Immature natural killer cell (primary cell): ENCODE data around the gene ADCY2. TPM values are rescaled to one million over a fixed set of nuclear protein-coding genes. Genes with fewer than 3 reads are reported as not detected.

Source experiments
- DNase-seq, 3 donors: peaks; one replicate each; pipeline ENCODE4 v3.0.0; 2022; ENCODE audit warnings: mixed read lengths in 1 of 3
- H3K27ac Mint-ChIP-seq, 6 donors: one replicate each; pipeline ENCODE4 v1.8.0; 2020; ENCODE audit warnings: mixed read lengths in 6 of 6, mild to moderate bottlenecking in 5 of 6, inconsistent platforms in 4 of 6, moderate library complexity in 3 of 6
- H3K27me3 Mint-ChIP-seq, 3 donors: one replicate each; pipeline ENCODE4 v1.8.0; 2020 to 2021; ENCODE audit warnings: low read depth in 3 of 3, mild to moderate bottlenecking in 3 of 3, mixed read lengths in 3 of 3, moderate library complexity in 3 of 3, inconsistent platforms in 1 of 3
- H3K36me3 Mint-ChIP-seq, 3 donors: one replicate each; pipeline ENCODE4 v1.8.0; 2020; ENCODE audit warnings: mixed read lengths in 3 of 3, inconsistent platforms in 2 of 3, mild to moderate bottlenecking in 2 of 3
- H3K4me1 Mint-ChIP-seq, 2 donors: one replicate each; pipeline ENCODE4 v1.8.0; 2020; ENCODE audit warnings: inconsistent platforms in 2 of 2, mild to moderate bottlenecking in 2 of 2, mixed read lengths in 2 of 2, moderate library complexity in 1 of 2
- H3K4me3 Mint-ChIP-seq, 5 donors: one replicate each; pipeline ENCODE4 v1.8.0; 2020; ENCODE audit warnings: mild to moderate bottlenecking in 5 of 5, mixed read lengths in 5 of 5, inconsistent platforms in 3 of 5, moderate library complexity in 3 of 5
- H3K9me3 Mint-ChIP-seq, 6 donors: one replicate each; pipeline ENCODE4 v1.8.0; 2020; ENCODE audit warnings: mild to moderate bottlenecking in 6 of 6, mixed read lengths in 6 of 6, inconsistent platforms in 4 of 6, moderate library complexity in 3 of 6
- polyA plus RNA-seq, 3 donors: library from polyadenylated mRNA; unstranded; fragments of 300-500 nt; fragmentation: Illumina TruSeq; gene quantifications; one replicate each; pipeline ENCODE4 v1.2.3, GENCODE V29; 2021

ADCY2 gene
- polyA plus RNA-seq, 3 donors from 2014 or later: not detected

- peaks cover 0 to 8% (median 0%) of the 10 kb centered on the region in 3 donors for H3K27me3 Mint-ChIP-seq
- no peak overlapping the region for H3K4me3 Mint-ChIP-seq
- no peaks in the 10 kb centered on the region for H3K9me3 Mint-ChIP-seq
- no peaks in the 10 kb centered on the region for H3K4me1 Mint-ChIP-seq
- H3K36me3 Mint-ChIP-seq: no peaks in the 10 kb centered on the region
- DNase-seq: no peak
- no peak overlapping the region for H3K27ac Mint-ChIP-seq
Observed at GRCh38 chr5:7834982-7835381, 439.0 kb downstream of the ADCY2 start.

DNA sequence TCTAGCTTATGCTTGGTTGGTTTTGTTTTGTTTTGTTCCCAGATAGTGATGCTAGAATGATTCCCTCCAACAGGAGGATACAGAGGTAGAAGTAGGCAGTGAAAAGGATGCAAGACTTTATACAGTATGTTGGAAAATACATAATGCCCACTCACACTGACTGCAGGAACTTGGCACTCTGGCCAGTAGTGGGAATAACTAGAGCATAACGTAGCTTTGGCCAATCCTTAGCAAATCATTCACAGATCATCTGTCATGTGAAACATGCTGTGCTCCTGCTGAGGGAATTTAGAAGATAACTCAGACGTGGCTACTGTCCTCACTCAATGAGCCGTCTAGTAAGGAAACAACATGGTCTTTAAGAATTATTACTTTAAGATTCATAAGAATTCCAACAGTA, 441.5 kb downstream of the ADCY2 start:
- no peaks in the 10 kb centered on the region for H3K9me3 Mint-ChIP-seq
- H3K4me3 Mint-ChIP-seq: no peak overlapping the region
- DNase-seq: no peak
- no peaks in the 10 kb centered on the region for H3K36me3 Mint-ChIP-seq
- no peak overlapping the region for H3K27ac Mint-ChIP-seq
- H3K4me1 Mint-ChIP-seq: no peaks in the 10 kb centered on the region
- peaks cover 0 to 5% (median 3%) of the 10 kb centered on the region in 3 donors for H3K27me3 Mint-ChIP-seq

DNA sequence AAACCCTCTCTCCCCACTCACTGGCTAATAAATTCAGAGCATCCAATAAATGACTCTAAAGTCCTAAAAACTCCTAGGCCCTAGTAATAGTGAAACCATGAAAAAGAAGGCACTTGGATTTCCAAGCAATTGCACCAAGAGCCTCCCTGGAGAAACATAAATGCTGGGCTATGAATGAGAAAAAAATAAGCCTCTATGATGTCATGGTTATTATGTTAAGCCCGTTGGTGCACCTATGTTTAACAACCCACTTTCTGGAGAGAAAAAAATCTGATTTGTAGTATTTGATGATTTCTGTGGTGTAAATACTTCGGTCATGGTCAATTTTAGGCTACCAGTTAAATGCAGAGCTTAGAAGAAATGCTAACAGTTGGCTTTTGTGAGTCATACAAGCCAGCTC, 446.6 kb downstream of the ADCY2 start:
- Mint-ChIP-seq H3K4me3 (no peak overlapping the region), H3K9me3 (no peaks in the 10 kb centered on the region), H3K4me1 (no peaks in the 10 kb centered on the region), H3K27ac (no peak overlapping the region), H3K36me3 (no peaks in the 10 kb centered on the region), H3K27me3 (peaks cover 3 to 5% (median 3%) of the 10 kb centered on the region in 3 donors)
- no peak for DNase-seq

GRCh38 chr5:7844901-7845300, 449.0 kb downstream of the ADCY2 start:
- DNase-seq: no peak
- no peak overlapping the region for H3K4me3 Mint-ChIP-seq
- H3K4me1 Mint-ChIP-seq: peaks cover 3 to 8% of the 10 kb centered on the region in 2 donors
- no peak overlapping the region for H3K27ac Mint-ChIP-seq
- H3K9me3 Mint-ChIP-seq: no peaks in the 10 kb centered on the region
- H3K27me3 Mint-ChIP-seq: peaks cover 3 to 10% (median 6%) of the 10 kb centered on the region in 3 donors
- no peaks in the 10 kb centered on the region for H3K36me3 Mint-ChIP-seq

- Mint-ChIP-seq H3K27ac (no peak overlapping the region), H3K4me3 (no peak overlapping the region), H3K4me1 (peaks cover 5 to 8% of the 10 kb centered on the region in 2 donors), H3K9me3 (no peaks in the 10 kb centered on the region), H3K36me3 (no peaks in the 10 kb centered on the region), H3K27me3 (peaks cover 3 to 10% (median 6%) of the 10 kb centered on the region in 3 donors)
- DNase-seq: no peak
Observed at GRCh38 chr5:7845557-7845956, 449.6 kb downstream of the ADCY2 start.

DNA sequence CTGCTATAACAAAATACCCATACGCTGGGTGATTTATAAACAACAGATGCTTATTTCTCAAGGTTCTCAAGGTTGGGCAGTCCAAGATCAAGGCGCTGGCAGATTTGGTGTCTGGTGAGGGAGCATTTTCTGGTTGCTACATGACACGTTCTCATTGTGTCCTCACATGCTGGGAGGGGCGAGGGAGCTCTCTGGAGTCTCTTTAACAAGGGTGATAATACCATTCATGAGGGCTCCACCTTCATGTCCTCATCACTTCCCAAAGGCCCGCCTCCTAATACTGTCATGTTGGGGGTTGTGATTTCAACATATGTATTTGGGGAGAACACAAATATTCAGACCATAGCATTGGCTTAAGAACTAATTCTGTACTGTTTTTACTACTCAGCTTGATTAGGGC, 450.4 kb downstream of the ADCY2 start:
- no peaks in the 10 kb centered on the region for H3K36me3 Mint-ChIP-seq
- H3K4me3 Mint-ChIP-seq: no peak overlapping the region
- H3K9me3 Mint-ChIP-seq: no peaks in the 10 kb centered on the region
- H3K4me1 Mint-ChIP-seq: peaks cover 8 to 11% of the 10 kb centered on the region in 2 donors
- H3K27ac Mint-ChIP-seq: no peak overlapping the region
- DNase-seq: no peak
- peaks cover 3 to 8% (median 5%) of the 10 kb centered on the region in 3 donors for H3K27me3 Mint-ChIP-seq

GRCh38 chr5:7848296-7848695, 452.4 kb downstream of the ADCY2 start:
- Mint-ChIP-seq H3K27ac (no peak overlapping the region), H3K4me1 (peaks cover 20 to 31% of the 10 kb centered on the region in 2 donors), H3K27me3 (peaks cover 3 to 7% (median 5%) of the 10 kb centered on the region in 3 donors), H3K4me3 (no peak overlapping the region), H3K9me3 (no peaks in the 10 kb centered on the region), H3K36me3 (no peaks in the 10 kb centered on the region)
- DNase-seq: no peak

GRCh38 chr5:7849681-7850394, 453.9 kb downstream of the ADCY2 start:
- H3K27me3 Mint-ChIP-seq: peaks cover 2 to 7% (median 3%) of the 10 kb centered on the region in 3 donors
- H3K4me3 Mint-ChIP-seq: peak overlapping the region; percentile 80 to 90 (median 83)
- peaks cover 20 to 32% of the 10 kb centered on the region in 2 donors for H3K4me1 Mint-ChIP-seq
- H3K9me3 Mint-ChIP-seq: no peaks in the 10 kb centered on the region
- H3K27ac Mint-ChIP-seq: peak overlapping the region in 2 of 6 donors; percentile 55 to 71
- peak in 1 of 3 donors; percentile 4 for DNase-seq
- no peaks in the 10 kb centered on the region for H3K36me3 Mint-ChIP-seq

- Mint-ChIP-seq H3K4me1 (peaks cover 20 to 32% of the 10 kb centered on the region in 2 donors), H3K36me3 (no peaks in the 10 kb centered on the region), H3K9me3 (no peaks in the 10 kb centered on the region), H3K4me3 (peak within 1 kb of the TSS; percentile 83 to 90 (median 85)), H3K27ac (peak within 1 kb of the TSS in 4 of 6 donors; percentile 3 to 81 (median 58)), H3K27me3 (peaks cover 2 to 7% (median 3%) of the 10 kb centered on the region in 3 donors)
- DNase-seq: peak; percentile 23 to 42 (median 24)
Observed at GRCh38 chr5:7850395-7851239, 454.7 kb downstream of the ADCY2 start, which contains the start of gene CFAP90. Gene CFAP90, minus strand, starts transcription at chr5:7851133. Its CDS starts 112 bp downstream, at chr5:7851021.

GRCh38 chr5:7851240-7851592, 455.3 kb downstream of the ADCY2 start:
- peak overlapping the region; percentile 78 to 90 (median 85) for H3K4me3 Mint-ChIP-seq
- H3K27ac Mint-ChIP-seq: peak overlapping the region in 2 of 6 donors; percentile 56 to 81
- H3K27me3 Mint-ChIP-seq: peaks cover 2 to 7% (median 3%) of the 10 kb centered on the region in 3 donors
- DNase-seq: no peak
- H3K4me1 Mint-ChIP-seq: peaks cover 20 to 32% of the 10 kb centered on the region in 2 donors
- no peaks in the 10 kb centered on the region for H3K9me3 Mint-ChIP-seq
- no peaks in the 10 kb centered on the region for H3K36me3 Mint-ChIP-seq

- H3K36me3 Mint-ChIP-seq: no peaks in the 10 kb centered on the region
- H3K27me3 Mint-ChIP-seq: peaks cover 2 to 7% (median 3%) of the 10 kb centered on the region in 3 donors
- H3K4me1 Mint-ChIP-seq: peaks cover 20 to 32% of the 10 kb centered on the region in 2 donors
- no peak for DNase-seq
- H3K27ac Mint-ChIP-seq: peak overlapping the region in 4 of 6 donors; percentile 3 to 60 (median 52)
- H3K9me3 Mint-ChIP-seq: no peaks in the 10 kb centered on the region
- peak overlapping the region; percentile 2 to 90 (median 85) for H3K4me3 Mint-ChIP-seq
Observed at GRCh38 chr5:7851617-7852289, 455.8 kb downstream of the ADCY2 start.

- peaks cover 20 to 32% of the 10 kb centered on the region in 2 donors for H3K4me1 Mint-ChIP-seq
Observed at GRCh38 chr5:7852542-7852941, 456.6 kb downstream of the ADCY2 start.

GRCh38 chr5:7852988-7853387, 457.1 kb downstream of the ADCY2 start:
- Mint-ChIP-seq H3K36me3 (peaks cover 0 to 5% (median 0%) of the 10 kb centered on the region in 3 donors), H3K27me3 (peaks cover 2 to 7% (median 3%) of the 10 kb centered on the region in 3 donors), H3K27ac (peak overlapping the region in 1 of 6 donors; percentile 52), H3K9me3 (no peaks in the 10 kb centered on the region), H3K4me3 (no peak overlapping the region), H3K4me1 (peaks cover 20 to 32% of the 10 kb centered on the region in 2 donors)
- no peak for DNase-seq

More at GRCh38 chr5:7852542-7852941, 456.6 kb downstream of the ADCY2 start:
- Mint-ChIP-seq H3K36me3 (peaks cover 0 to under 1% (median 0%) of the 10 kb centered on the region in 3 donors), H3K9me3 (no peaks in the 10 kb centered on the region), H3K4me3 (peak overlapping the region; percentile 10 to 90 (median 85)), H3K27ac (peak overlapping the region in 1 of 6 donors; percentile 53), H3K27me3 (peaks cover 2 to 7% (median 3%) of the 10 kb centered on the region in 3 donors)
- no peak for DNase-seq
